Osteoblast (primary cell): Measurements from ENCODE around the gene GBX1. TPM values are rescaled to one million over a fixed set of nuclear protein-coding genes. Genes with fewer than 3 reads are reported as not detected.
A peak's percentile ranks its signal among the peaks of the same experiment; 100 is the strongest.

Experiments
- DNase-seq: peaks from one replicate; pipeline ENCODE4 v3.0.0; 2011; ENCODE audit warnings: low spot score, mixed read lengths; ENCODE audit not compliant: insufficient read length; ENCODE audit errors: missing footprints
- H2AFZ ChIP-seq: 2 replicates; pipeline ENCODE4 v1.6.0; 2011; ENCODE audit warnings: mild to moderate bottlenecking, low read length
- H3K27ac ChIP-seq: 2 replicates; pipeline ENCODE4 v1.5.1; 2011; ENCODE audit warnings: mild to moderate bottlenecking, low read depth, low read length, moderate library complexity
- H3K27me3 ChIP-seq: 2 replicates; pipeline ENCODE4 v1.6.0; 2012; ENCODE audit warnings: mild to moderate bottlenecking, control low read depth, inconsistent platforms, low read length, moderate library complexity; ENCODE audit not compliant: insufficient read depth
- H3K36me3 ChIP-seq: 2 replicates; pipeline ENCODE4 v1.5.1; 2011; ENCODE audit warnings: mild to moderate bottlenecking, low read length, control low read depth, moderate library complexity; ENCODE audit not compliant: insufficient read depth
- H3K4me1 ChIP-seq: 2 replicates; pipeline ENCODE4 v1.5.1; 2011; ENCODE audit warnings: mild to moderate bottlenecking, low read length, control low read depth, moderate library complexity; ENCODE audit not compliant: insufficient read depth
- H3K4me2 ChIP-seq: 2 replicates; pipeline ENCODE4 v1.6.0; 2011; ENCODE audit warnings: mild to moderate bottlenecking, low read length; ENCODE audit not compliant: insufficient read depth
- H3K4me3 ChIP-seq: fragments of 200-600 bp; sonication (generic); 3 replicates; pipeline ENCODE4 v1.5.1; 2012; ENCODE audit warnings: mild to moderate bottlenecking, low read length, inconsistent platforms; ENCODE audit not compliant: insufficient read depth
- H3K79me2 ChIP-seq: 2 replicates; pipeline ENCODE4 v1.6.0; 2012; ENCODE audit warnings: mild to moderate bottlenecking, low read length, control low read depth, inconsistent platforms; ENCODE audit not compliant: insufficient read depth
- H3K9me3 ChIP-seq: 2 replicates; pipeline ENCODE4 v1.5.1; 2011; ENCODE audit warnings: low read depth, low read length, control low read depth
- H4K20me1 ChIP-seq: 2 replicates; pipeline ENCODE4 v1.6.0; 2012; ENCODE audit warnings: mild to moderate bottlenecking, low read length, control low read depth; ENCODE audit not compliant: insufficient read depth
- CTCF ChIP-seq: IDR thresholded peaks from 2 replicates; pipeline ENCODE4 v1.5.1; 2011; ENCODE audit warnings: mild to moderate bottlenecking, low read depth, low read length, moderate library complexity; ENCODE audit errors: extremely low read depth
- total RNA-seq: library from RNA; depleted of rRNA; stranded (reverse); fragments of >200 nt; gene quantifications from 2 replicates; pipeline ENCODE4 v1.2.3, GENCODE V29; 2012

Gene GBX1
- total RNA-seq, 1 donor = not detected

DNA sequence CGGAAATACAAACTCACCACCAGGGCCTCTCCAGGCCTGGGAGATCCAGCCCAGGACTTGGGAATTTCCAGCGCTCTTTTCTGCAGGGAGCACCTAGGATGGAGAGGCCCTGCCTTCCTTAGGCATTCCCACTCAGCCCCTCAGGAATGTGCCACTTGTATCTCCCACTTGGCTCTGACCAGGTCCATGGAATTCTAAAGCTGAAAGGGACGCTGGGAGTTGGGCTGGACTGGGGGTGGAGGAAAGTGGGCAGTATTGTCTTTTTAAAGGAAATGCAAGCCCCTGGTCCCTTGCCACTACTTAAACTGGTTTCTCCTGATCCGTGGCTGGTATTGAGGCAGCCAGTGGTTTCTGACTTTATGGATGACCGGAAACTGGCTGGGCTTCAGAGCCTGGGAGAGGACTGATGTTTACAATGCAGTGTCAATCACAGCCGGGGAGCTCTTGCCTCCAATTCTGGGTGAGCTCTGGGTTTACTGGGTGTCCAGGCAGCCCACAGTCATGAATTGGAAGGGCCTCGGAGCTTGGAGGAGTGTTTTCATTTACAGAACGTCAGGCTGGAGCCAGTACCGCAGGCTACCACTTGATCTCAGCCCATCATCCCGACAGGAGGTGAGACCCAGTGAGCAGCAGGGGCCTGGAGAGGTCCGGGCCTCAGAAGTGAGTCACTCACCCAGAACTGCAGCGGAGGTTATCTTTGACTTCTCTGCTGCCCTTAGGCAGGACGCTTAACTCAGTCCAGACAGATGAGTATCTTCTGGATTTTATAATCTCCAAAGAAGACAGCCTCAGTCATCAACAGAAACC, 53.9 kb downstream of the GBX1 start:
- peaks cover 3% of the 10 kb centered on the region for H3K36me3 ChIP-seq
- no peaks in the 10 kb centered on the region for H3K9me3 ChIP-seq
- DNase-seq = peak; percentile 99
- H3K27ac ChIP-seq = peak overlapping the region; percentile 36
- no peak overlapping the region for H2AFZ ChIP-seq
- peaks cover 21% of the 10 kb centered on the region for H3K4me1 ChIP-seq
- H3K4me3 ChIP-seq = peak overlapping the region; percentile 23
- H4K20me1 ChIP-seq = peaks cover 81% of the 10 kb centered on the region
- H3K4me2 ChIP-seq = peak overlapping the region; percentile 43
- no peak for TF ChIP-seq CTCF
- no peaks in the 10 kb centered on the region for H3K27me3 ChIP-seq
- H3K79me2 ChIP-seq = peaks cover 72% of the 10 kb centered on the region

GRCh38 chr7:151110941-151111645, 56.4 kb downstream of the GBX1 start:
- peak; percentile 100 for DNase-seq
- H3K4me3 ChIP-seq = no peak overlapping the region
- H3K36me3 ChIP-seq = no peaks in the 10 kb centered on the region
- peaks cover 74% of the 10 kb centered on the region for H4K20me1 ChIP-seq
- H3K27me3 ChIP-seq = no peaks in the 10 kb centered on the region
- peaks cover 21% of the 10 kb centered on the region for H3K4me1 ChIP-seq
- no peaks in the 10 kb centered on the region for H3K9me3 ChIP-seq
- no peak overlapping the region for H3K4me2 ChIP-seq
- peak; percentile 80 for TF ChIP-seq CTCF
- no peak overlapping the region for H2AFZ ChIP-seq
- H3K79me2 ChIP-seq = peaks cover 72% of the 10 kb centered on the region
- no peak overlapping the region for H3K27ac ChIP-seq

DNA sequence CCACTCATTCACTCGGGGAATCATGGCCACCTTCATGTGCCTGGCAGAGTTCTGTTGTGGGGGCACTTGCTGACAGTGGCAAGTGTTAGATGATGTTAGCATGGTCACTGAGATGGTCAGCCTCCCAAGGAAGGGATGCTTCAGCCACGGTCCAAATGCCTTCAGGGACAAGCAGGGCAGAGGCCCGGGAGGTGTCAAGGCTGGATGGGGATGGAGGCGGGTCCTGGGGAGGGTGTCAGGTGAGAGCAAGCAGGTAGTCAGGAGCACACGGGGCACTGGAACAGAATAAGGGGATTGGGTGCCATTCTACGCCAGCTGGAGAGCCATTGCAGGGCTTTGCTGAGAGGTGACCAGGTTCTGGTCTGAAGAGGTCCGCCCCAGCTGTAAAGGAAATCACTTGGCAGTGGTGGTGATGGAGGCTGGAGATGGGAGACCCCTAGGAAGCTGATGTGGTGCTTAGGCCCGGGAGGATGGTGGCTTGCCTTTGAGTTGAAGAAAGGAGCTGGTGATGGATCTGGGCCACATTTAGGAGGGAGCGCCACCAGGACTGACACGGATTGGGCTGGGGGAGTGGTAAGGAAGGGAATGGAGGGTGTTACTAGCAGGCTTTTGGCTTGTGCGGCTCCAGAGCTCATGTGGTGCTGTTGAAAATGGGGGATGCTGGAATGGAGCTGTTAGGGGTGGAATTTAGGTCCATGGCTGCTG, 57.1 kb downstream of the GBX1 start:
- no peak overlapping the region for H3K4me2 ChIP-seq
- TF ChIP-seq CTCF = no peak
- no peak overlapping the region for H2AFZ ChIP-seq
- DNase-seq = peak; percentile 64
- no peaks in the 10 kb centered on the region for H3K9me3 ChIP-seq
- H3K27me3 ChIP-seq = no peaks in the 10 kb centered on the region
- H3K36me3 ChIP-seq = no peaks in the 10 kb centered on the region
- H3K27ac ChIP-seq = no peak overlapping the region
- no peak overlapping the region for H3K4me3 ChIP-seq
- H4K20me1 ChIP-seq = peaks cover 68% of the 10 kb centered on the region
- peaks cover 68% of the 10 kb centered on the region for H3K79me2 ChIP-seq
- H3K4me1 ChIP-seq = peaks cover 22% of the 10 kb centered on the region
